Measurements from ENCODE around the gene RAG1.

DNA sequence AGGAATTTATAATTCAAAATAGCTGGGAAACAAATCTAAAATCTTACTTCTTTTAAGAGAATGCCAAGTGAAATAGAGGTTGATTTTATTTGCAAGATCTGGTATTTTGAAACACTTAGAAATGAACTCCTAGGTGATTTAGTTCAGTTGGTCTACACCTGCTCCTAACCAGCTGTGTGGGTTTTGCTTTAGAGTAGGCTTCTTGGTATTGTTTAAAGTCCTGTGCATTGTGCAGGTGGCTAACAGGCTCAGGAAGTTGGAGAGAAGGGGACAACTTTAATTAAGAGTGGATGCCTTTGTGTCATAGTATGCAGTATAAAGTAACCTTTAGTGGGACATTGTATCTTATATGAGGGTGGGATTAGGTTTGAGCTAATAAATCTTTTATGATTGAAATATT is 34.3 kb downstream of the RAG1 start:
- TF ChIP-seq POLR2A (IDR thresholded peaks at IDR 0.05) = no peak
- TF ChIP-seq, protein P1, sequence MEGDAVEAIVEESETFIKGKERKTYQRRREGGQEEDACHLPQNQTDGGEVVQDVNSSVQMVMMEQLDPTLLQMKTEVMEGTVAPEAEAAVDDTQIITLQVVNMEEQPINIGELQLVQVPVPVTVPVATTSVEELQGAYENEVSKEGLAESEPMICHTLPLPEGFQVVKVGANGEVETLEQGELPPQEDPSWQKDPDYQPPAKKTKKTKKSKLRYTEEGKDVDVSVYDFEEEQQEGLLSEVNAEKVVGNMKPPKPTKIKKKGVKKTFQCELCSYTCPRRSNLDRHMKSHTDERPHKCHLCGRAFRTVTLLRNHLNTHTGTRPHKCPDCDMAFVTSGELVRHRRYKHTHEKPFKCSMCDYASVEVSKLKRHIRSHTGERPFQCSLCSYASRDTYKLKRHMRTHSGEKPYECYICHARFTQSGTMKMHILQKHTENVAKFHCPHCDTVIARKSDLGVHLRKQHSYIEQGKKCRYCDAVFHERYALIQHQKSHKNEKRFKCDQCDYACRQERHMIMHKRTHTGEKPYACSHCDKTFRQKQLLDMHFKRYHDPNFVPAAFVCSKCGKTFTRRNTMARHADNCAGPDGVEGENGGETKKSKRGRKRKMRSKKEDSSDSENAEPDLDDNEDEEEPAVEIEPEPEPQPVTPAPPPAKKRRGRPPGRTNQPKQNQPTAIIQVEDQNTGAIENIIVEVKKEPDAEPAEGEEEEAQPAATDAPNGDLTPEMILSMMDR (IDR thresholded peaks at IDR 0.05) = no peak
- TF ChIP-seq POLR2AphosphoS5 (IDR thresholded peaks at IDR 0.05) = no peak
